HG02938 (cell line): ENCODE data around the gene ZNF618.

Experiments used
- ATAC-seq: cut with Tn5 transposase; IDR thresholded peaks from one replicate; pipeline ENCODE4 v1.9.1; 2021; ENCODE audit warnings: mild to moderate bottlenecking, moderate library complexity; ENCODE audit not compliant: unreplicated experiment

ZNF618 gene

GRCh38 chr9:113954591-113954990, 78.5 kb downstream of the ZNF618 start:
- ATAC-seq = no peak

GRCh38 chr9:113955076-113955752, 79.1 kb downstream of the ZNF618 start:
- ATAC-seq = no peak

DNA sequence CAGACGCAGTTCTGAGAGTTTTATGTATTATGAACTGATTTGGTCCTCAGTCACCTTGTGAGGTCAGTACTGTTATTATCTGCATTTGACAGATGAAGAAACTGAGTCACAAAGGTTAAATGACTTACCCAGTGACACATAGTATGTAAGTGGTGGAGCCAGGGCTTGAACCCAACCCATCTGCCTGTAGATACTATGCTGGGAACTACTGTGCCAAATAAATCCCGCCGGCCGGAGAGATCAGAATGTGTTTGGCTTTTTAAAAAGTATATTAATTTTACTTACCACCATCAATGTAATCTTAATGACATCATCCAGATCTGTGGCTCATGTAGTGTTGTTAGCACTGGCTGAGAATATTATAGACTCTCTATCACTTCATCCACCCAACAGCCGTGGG, 80.8 kb downstream of the ZNF618 start:
- no peak for ATAC-seq

DNA sequence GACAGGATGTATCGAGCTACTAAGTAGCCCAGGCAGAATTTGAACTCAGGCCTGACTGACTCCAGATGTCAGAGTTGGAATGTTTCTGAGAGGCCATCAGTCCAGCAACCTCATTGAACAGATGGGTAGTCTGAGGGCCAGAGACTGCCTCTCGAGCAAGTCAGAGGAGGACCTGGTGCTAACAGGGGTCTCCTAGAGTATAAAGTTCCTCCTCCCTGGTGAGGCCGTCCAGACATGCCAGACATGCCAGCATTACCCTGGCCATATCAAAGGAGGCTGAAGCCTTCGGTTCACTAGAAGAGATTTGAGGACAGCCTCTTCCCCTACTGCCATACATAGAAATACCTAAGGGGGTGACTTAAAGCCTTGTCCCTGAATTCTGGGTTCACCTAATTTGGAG, 81.2 kb downstream of the ZNF618 start:
- ATAC-seq = no peak

DNA sequence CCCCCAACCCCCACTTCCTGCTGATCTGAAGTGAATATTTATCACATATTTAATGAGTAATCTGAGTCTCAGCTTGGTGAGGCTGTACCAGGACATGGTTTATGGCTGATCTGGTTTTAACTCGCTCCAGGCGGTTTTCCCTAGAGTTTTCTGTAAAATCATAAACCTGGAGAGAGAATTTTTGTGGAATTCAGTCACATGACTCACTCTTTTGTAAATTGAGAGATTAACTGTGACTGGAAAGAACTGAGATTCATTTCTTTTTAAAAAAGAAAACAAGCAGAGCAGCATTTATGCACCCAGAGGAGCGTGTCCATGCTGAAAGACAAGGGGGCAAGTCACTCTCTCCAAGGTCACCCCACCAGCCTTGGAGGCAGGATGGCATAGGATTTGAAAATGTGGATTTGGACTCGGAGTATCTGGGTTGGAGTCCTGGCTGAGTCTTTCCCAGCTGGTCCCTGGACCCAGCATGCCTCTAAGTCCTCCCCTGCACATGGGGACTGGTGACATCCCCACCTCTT, 81.8 kb downstream of the ZNF618 start:
- ATAC-seq = no peak

- ATAC-seq = no peak
These were observed 82.4 kb downstream of the ZNF618 start for GRCh38 chr9:113958556-113958955.

DNA sequence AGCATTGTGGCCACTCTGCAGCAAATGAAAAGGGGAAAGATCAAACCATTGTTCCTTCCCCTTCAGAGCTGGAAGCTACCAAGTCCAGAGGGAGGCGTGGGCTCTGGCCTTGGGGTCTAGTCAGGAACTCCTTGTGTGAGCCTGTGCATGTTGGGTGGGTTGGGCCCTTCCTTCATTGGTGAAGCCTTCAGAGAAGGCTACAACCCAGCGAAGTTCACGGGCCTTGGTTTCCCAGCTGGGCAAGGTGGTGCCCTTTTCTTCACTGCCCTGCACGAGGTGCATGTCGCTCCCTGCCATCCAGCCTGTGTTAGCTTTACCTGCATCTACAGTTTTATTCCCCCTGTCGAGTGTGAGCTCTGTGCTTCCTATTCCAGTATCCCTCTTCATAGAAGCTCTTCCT, 84.7 kb downstream of the ZNF618 start:
- no peak for ATAC-seq

DNA sequence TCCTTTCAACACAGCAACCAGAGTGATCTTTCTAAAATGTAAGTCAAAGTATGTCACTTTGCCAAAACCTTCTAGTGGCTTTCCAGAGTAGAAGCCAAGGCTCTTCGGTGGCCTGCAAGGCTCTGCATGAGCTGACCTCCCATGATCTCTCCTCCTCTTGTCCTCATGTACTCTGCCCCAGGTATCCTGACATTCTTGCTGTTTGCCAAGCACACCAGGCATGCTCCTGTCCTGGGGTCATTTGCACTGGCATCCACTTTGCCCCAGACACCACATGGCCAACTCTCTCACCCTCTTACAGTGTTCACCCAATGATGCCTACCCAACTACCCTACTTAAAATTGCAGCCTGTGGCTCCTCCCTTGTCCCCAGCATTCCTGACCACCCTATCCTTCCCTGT, 86.3 kb downstream of the ZNF618 start:
- no peak for ATAC-seq

DNA sequence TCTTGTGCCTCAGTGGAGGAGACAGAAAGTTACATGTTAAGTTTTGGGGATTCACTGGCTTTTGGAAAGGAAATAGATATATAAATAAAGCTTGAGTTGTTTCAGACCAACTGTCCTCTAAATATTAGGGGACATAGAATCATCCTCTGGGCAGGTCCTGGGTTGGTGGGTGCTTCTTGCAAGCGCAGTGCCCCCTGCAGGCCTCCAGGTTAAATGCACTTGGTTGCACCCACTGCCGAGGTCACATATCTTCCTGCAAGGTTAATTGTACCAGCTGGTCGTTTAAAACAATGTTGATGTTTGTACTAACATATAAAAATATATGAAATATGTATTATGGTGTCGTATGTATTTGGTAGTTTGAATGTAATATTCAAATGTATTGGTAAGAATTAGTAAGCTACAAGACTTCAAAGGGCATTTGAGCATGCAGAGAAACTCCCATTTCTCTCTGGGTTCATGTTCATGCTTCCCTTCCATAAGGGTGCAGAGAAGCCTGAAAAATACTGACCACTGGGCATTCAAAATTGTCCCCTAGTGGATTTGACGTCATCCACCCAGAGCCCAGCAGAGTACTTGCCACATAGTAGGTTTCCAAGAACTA, 87.0 kb downstream of the ZNF618 start:
- no peak for ATAC-seq

- no peak for ATAC-seq
These were observed 87.8 kb downstream of the ZNF618 start for GRCh38 chr9:113963696-113964494.

DNA sequence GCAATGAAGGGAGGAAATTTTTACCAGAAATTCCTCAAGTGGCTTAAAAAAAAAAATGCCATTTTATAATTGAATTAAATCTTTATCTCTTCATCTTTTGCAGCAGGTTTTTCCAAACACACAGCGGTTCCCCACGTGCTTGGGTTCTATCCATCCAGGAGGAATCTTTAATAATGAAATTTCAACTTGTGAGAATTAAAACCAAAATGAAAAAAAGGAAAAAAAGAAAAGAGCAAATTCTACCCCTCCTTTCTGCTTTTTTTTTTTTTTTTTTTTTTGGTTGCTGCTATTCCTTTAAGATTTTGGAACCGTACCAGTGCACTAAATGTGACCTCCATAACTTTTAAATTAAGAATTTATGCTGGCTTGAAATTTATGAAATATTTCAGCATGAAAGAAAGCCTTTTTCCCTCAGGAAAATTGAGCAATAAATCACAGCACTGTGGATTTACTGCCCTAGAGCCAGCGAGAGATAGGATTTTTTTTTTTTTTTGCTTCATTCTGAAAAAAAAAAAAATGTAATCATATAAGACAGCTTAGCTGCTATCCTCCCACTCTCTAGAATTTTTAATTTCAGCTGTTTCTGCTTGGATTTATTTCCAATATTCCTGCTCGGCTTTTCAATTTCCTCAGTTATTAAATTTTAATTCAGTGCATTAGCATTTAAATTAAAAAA, 88.5 kb downstream of the ZNF618 start:
- no peak for ATAC-seq

DNA sequence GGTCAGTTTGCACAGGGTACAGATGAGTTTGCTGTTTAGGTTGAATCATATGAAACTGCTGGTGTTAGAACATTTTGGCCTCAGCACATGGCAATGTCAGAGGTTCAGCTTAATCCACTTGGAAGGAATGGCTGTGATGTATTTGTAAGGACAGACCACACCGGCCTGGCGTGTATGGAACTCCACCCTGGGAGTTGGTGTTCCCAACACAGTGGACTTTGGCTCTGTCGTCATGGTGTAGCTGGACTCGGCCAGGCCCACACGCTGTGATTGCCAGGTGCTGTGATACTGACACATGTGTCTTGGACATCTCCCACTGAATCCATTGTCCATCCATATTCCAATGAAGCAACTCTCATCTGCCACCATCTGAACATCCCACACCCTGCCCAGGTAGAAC, 90.3 kb downstream of the ZNF618 start:
- ATAC-seq = no peak

DNA sequence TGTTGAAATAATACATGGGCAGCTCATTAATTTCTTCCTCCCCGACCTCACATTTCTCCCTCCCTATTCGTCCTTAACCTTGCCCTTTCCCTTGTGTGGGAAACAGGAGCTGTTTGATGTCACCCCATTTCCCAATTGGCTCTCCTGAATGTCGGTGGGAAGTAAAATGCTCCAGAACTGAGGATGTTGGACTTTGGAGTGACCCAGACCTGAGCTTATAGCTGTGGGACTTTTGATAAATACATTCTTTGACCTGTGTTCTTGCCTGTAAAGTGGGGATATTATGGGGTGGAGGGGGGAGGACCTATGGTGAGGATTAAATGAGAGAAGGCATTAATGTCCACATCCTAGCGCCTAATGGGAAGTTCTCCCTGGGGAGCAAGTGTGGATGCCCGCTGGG, 91.3 kb downstream of the ZNF618 start:
- ATAC-seq = no peak

DNA sequence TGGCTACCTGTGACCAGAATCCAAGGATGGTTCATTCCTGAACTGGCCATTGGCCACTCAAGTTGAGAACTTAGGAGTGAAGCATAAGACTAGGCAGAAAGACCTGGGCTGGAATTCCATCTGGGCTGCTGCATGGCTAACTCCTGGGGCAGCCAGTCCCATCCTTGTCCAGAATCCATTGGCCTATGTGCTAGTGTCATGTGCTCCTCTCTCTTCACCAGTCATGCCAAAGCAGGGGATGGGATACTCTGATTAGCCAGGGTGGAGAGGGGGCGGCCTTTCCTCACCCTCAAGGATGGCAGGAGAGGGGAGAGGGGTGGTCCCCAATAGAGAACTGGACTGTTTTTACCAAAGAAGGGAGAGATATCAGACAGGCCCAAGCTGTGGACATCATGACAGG, 93.2 kb downstream of the ZNF618 start:
- no peak for ATAC-seq

GRCh38 chr9:113973226-113973625, 97.1 kb downstream of the ZNF618 start:
- no peak for ATAC-seq

DNA sequence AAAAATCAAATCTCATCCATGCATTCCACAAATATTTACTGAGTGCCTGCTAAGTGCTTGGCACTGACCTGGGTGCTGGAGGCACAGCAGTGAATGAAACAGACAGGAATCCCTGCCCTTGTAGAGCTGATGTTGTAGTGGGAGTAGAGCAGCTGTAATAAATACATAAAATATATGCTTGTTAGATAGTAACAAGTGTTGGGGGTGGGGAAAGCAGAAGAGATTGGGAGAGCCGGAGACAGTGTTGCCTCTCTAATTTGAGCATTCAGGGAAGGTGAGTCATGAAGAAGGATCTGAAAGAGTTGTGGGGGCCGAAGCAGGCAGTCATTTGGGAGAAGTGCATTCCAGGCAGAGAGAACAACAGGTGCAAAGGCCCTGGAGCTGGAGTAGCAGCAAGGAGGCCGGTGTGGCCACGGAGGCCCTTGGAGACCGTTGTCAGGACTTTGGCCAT, 97.9 kb downstream of the ZNF618 start:
- no peak for ATAC-seq

DNA sequence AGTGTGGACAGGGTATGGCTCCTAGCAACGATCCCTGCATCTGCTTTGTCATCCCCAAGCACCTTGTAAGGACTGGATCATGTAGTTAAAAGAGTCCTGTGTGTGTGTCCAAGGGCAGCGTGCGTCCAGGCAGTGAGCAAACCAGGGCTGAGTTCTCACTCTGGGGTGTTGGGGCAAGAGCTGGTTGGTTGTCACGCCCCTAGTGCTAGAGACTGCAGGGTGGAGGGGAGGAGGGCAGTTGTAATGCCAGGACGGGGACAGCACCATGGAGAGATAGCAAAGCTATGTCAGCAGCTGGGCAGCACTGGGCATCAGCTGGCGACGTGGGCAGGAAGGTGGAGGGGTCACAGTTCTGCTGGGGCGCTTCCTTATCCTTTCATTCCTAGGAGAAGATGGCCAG, 100.8 kb downstream of the ZNF618 start:
- ATAC-seq = no peak

GRCh38 chr9:113978725-113979342, 102.7 kb downstream of the ZNF618 start:
- ATAC-seq = no peak

GRCh38 chr9:113979343-113980127, 103.4 kb downstream of the ZNF618 start:
- ATAC-seq = no peak
